Panc1 (cell line): Measurements from ENCODE around the gene TET3.

Experiments used
- POLR2AphosphoS5 ChIP-seq: IDR thresholded peaks from 2 replicates; pipeline ENCODE4 v1.6.1; 2012; ENCODE audit warnings: mild to moderate bottlenecking, low read depth, low read length, moderate library complexity
- REST ChIP-seq, 2 experiments: IDR thresholded peaks; 2 replicates each; pipeline ENCODE4 v1.6.1; 2011 to 2012; ENCODE audit warnings: low read depth in 2 of 2, control low read depth in 1 of 2, low read length in 1 of 2, mild to moderate bottlenecking in 1 of 2, moderate library complexity in 1 of 2; ENCODE audit not compliant: insufficient read depth in 1 of 2

GRCh38 chr2:74021407-74021755 is 36.7 kb downstream of the TET3 start:
- no peak for TF ChIP-seq POLR2AphosphoS5
- TF ChIP-seq REST (IDR thresholded peaks at IDR 0.05; ENCODE audit: insufficient read depth in 1 of 2, low read depth in 2 of 2, low read length in 1 of 2) = no peak
